Suprapubic skin (tissue), 4 donors: Measurements from ENCODE around the gene NUDT4.

Experiments
- CTCF ChIP-seq, 2 donors: fragments of 200-600 bp in 1 of 2; fragments of 450-650 bp in 1 of 2; sonication (generic) in 1 of 2; IDR thresholded peaks; one replicate each; pipeline ENCODE4 v1.5.1; 2016 to 2019; ENCODE audit warnings: antibody characterized with exemption in 2 of 2, mild to moderate bottlenecking in 1 of 2, moderate library complexity in 1 of 2
- EP300 ChIP-seq: sonication (generic); formaldehyde crosslinking; IDR thresholded peaks from one replicate; pipeline ENCODE4 v1.6.1; 2017; ENCODE audit warnings: antibody characterized with exemption
- POLR2AphosphoS5 ChIP-seq, 3 donors: sonication (generic); formaldehyde crosslinking; IDR thresholded peaks; one replicate each; pipeline ENCODE4 v1.6.1; 2017; ENCODE audit warnings: antibody characterized with exemption in 3 of 3

- no peak for TF ChIP-seq POLR2AphosphoS5 (IDR thresholded peaks at IDR 0.05)
- no peak for TF ChIP-seq CTCF (IDR thresholded peaks at IDR 0.05)
- no peak for TF ChIP-seq EP300
These were observed 41.4 kb upstream of the NUDT4 start for GRCh38 chr12:93336291-93336741.
